ENCODE data around the gene CEP68. TPM values are rescaled to one million over a fixed set of nuclear protein-coding genes. Genes with fewer than 3 reads are reported as not detected.

CEP68 gene
- total RNA-seq, 1 experiment from 2014 or later, result 14.1 TPM

DNA sequence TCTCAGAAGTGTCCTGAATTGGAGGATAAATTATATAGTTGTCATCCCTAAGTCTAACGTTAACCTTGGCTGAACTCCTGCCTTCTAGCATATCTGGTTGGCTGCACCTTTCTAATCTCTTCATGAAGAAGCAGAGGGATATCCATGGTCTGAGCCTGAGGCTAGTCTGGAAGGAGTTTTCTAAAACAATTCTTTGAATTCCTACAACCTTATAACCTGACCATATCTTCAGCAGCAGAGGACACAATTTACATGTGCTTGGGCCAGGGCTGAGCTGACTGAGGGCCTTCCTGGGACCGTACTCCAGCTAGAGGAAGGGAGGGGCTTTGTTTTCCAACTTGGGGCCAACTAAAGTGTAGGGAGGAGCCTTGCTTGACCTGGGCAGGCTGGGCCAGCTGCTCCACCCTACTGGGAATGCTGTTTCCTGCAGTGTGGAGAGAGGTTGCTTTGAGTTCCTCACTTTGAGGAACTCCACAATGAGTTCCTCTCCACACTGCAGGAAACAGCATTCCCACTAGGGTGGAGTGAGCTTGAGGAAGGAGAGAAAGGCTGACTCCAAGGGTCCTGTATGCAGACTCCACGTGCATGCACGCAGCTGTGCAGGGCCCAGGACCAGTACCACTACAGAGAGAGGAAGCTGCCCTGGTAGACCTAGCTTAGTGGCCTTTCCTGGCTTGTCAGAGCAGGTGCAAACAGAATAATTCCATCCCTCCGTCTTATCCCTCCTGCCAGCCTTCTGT, 19.6 kb downstream of the CEP68 start:
- H3K9me3 ChIP-seq (replicated peaks), result no peaks in the 10 kb centered on the region
- no peak for DNase-seq
- no peak overlapping the region for H3K27ac ChIP-seq
- no peaks in the 10 kb centered on the region for H3K27me3 ChIP-seq
- no peaks in the 10 kb centered on the region for H3K4me1 ChIP-seq
- peaks cover 40% of the 10 kb centered on the region for H3K36me3 ChIP-seq
- H3K4me3 ChIP-seq, result no peak overlapping the region

DNA sequence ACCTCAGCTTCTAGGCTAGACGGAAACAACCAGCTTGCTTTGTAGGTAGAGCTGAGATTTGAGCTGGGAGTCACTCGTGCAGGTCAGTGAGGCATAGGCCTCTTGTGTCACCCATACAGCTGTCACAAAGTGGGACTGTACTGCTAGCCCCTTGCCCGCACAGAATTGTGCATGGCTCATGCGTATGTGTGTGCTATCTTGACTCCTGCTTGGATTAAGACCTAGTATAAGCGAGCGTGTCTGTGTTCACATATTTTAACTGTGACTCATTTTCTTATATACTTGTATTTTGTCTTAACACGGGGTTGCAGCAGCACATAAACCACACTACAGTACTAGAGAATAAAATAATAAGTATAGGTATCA, 20.1 kb downstream of the CEP68 start:
- Histone ChIP-seq H3K4me3 (no peak overlapping the region), H3K27ac (no peak overlapping the region), H3K27me3 (no peaks in the 10 kb centered on the region), H3K36me3 (peaks cover 36% of the 10 kb centered on the region), H3K9me3 (replicated peaks) (no peaks in the 10 kb centered on the region), H3K4me1 (no peaks in the 10 kb centered on the region)
- DNase-seq, result no peak

DNA sequence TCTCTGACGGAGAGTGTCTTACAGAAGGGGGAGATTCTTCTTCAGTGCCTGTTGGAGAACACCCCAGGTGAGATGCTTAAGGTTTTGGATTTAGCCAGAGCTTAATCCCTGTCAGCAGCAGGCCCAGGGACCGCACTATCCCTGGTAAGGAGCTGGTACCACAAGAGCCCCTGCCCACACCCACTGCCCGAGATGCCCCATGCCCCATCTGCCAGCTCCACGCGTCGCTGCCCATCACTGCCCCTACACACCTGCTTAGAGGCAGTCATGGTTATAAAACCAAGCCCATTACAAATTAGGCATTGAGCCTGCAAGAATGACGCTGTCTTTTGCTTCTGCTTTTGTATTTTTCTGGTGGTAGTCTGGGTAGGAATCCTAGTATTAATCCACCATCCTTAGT, 21.7 kb downstream of the CEP68 start:
- H3K27me3 ChIP-seq, result no peaks in the 10 kb centered on the region
- H3K9me3 ChIP-seq (replicated peaks), result no peaks in the 10 kb centered on the region
- no peaks in the 10 kb centered on the region for H3K4me1 ChIP-seq
- no peak for DNase-seq
- no peak overlapping the region for H3K4me3 ChIP-seq
- H3K36me3 ChIP-seq, result peaks cover 39% of the 10 kb centered on the region
- H3K27ac ChIP-seq, result no peak overlapping the region

GRCh38 chr2:65079017-65079416, 22.8 kb downstream of the CEP68 start:
- Histone ChIP-seq H3K36me3 (peaks cover 42% of the 10 kb centered on the region), H3K9me3 (replicated peaks) (no peaks in the 10 kb centered on the region), H3K4me3 (no peak overlapping the region), H3K27me3 (no peaks in the 10 kb centered on the region), H3K4me1 (no peaks in the 10 kb centered on the region), H3K27ac (no peak overlapping the region)
- no peak for DNase-seq

GRCh38 chr2:65081232-65081685, 25.0 kb downstream of the CEP68 start:
- Histone ChIP-seq H3K4me1 (no peaks in the 10 kb centered on the region), H3K27me3 (no peaks in the 10 kb centered on the region), H3K9me3 (replicated peaks) (no peaks in the 10 kb centered on the region), H3K4me3 (no peak overlapping the region), H3K27ac (no peak overlapping the region), H3K36me3 (peaks cover 54% of the 10 kb centered on the region)
- DNase-seq, result no peak

DNA sequence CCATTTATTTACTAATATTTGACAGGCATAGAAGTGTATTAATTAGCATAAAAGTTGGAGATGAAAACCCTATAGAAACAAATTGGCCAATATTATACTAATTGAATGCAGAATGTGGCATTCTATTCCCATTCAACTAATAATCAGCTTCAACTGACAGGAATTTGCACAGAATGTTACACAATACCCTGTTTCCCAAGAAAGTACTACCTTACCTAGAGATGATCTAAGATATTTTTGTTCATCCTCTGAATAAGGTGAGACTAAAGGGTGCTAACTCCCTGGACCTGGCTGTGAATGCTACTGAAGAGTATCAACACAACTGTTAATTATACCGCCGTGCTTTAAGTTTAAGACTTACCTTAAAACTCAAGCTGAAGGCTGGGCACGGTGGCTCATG, 28.9 kb downstream of the CEP68 start:
- DNase-seq, result no peak
- H3K27me3 ChIP-seq, result no peaks in the 10 kb centered on the region
- H3K4me3 ChIP-seq, result no peak overlapping the region
- H3K27ac ChIP-seq, result no peak overlapping the region
- H3K36me3 ChIP-seq, result peaks cover 73% of the 10 kb centered on the region
- no peaks in the 10 kb centered on the region for H3K4me1 ChIP-seq
- no peaks in the 10 kb centered on the region for H3K9me3 ChIP-seq (replicated peaks)

- H3K27ac ChIP-seq, result no peak overlapping the region
- no peaks in the 10 kb centered on the region for H3K4me1 ChIP-seq
- DNase-seq, result no peak
- no peaks in the 10 kb centered on the region for H3K27me3 ChIP-seq
- peaks cover 56% of the 10 kb centered on the region for H3K36me3 ChIP-seq
- H3K4me3 ChIP-seq, result no peak overlapping the region
- H3K9me3 ChIP-seq (replicated peaks), result no peaks in the 10 kb centered on the region
Measured at GRCh38 chr2:65092791-65093190, 36.6 kb downstream of the CEP68 start.

DNA sequence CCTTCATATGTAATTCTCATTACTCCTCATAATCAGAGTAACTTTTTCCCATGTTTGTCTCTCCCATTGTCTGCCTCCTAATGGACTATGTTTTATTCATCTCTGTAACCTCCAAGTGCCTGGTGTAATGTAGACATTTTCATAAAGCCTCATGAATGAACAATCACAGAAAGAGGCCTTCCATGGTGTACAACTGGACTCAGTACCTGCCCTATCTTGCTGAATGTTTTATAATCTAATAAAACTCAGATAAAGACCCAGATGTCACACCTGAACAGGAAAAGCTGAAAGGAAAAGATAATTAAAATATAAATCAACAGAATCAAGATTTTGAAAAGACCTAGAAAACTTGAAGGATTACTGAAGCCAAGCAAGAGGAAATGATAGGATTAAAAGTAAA, 37.0 kb downstream of the CEP68 start:
- H3K4me3 ChIP-seq, result no peak overlapping the region
- peaks cover 56% of the 10 kb centered on the region for H3K36me3 ChIP-seq
- H3K9me3 ChIP-seq (replicated peaks), result no peaks in the 10 kb centered on the region
- no peak for DNase-seq
- H3K27ac ChIP-seq, result no peak overlapping the region
- no peaks in the 10 kb centered on the region for H3K4me1 ChIP-seq
- H3K27me3 ChIP-seq, result no peaks in the 10 kb centered on the region

DNA sequence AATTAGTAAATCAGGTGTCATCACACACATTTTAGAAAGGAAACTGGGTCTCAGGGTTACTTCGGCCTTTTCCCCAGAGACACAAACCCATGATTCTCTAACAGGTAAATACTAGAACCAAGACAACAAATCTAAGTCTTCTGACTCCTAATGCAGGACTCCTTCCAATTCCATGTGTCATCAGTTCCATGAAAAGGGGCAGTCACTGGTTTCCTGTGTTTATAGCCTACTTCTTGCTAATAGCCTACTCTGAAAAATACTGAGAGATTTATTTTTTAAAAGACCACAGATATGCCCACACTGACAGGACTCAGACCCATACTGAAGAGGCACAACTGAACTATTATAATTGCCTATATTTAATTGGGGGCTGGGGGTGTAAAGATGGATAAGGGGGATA, 40.7 kb downstream of the CEP68 start:
- Histone ChIP-seq H3K4me3 (no peak overlapping the region), H3K27me3 (no peaks in the 10 kb centered on the region), H3K9me3 (replicated peaks) (no peaks in the 10 kb centered on the region), H3K27ac (no peak overlapping the region), H3K4me1 (no peaks in the 10 kb centered on the region), H3K36me3 (peaks cover 68% of the 10 kb centered on the region)
- no peak for DNase-seq

GRCh38 chr2:65097844-65098243, 41.6 kb downstream of the CEP68 start:
- no peak for DNase-seq
- Histone ChIP-seq H3K36me3 (peaks cover 69% of the 10 kb centered on the region), H3K9me3 (replicated peaks) (no peaks in the 10 kb centered on the region), H3K4me1 (no peaks in the 10 kb centered on the region), H3K27me3 (no peaks in the 10 kb centered on the region), H3K4me3 (no peak overlapping the region), H3K27ac (no peak overlapping the region)

GRCh38 chr2:65098741-65099140, 42.5 kb downstream of the CEP68 start:
- H3K27ac ChIP-seq, result no peak overlapping the region
- H3K27me3 ChIP-seq, result no peaks in the 10 kb centered on the region

GRCh38 chr2:65101071-65101470, 44.9 kb downstream of the CEP68 start:
- peaks cover 54% of the 10 kb centered on the region for H3K36me3 ChIP-seq
- H3K9me3 ChIP-seq (replicated peaks), result no peaks in the 10 kb centered on the region
- H3K4me1 ChIP-seq, result peaks cover 3% of the 10 kb centered on the region
- no peak overlapping the region for H3K4me3 ChIP-seq
- H3K27ac ChIP-seq, result no peak overlapping the region
- H3K27me3 ChIP-seq, result no peaks in the 10 kb centered on the region
- DNase-seq, result no peak

More at GRCh38 chr2:65098741-65099140, 42.5 kb downstream of the CEP68 start:
- Histone ChIP-seq H3K9me3 (replicated peaks) (no peaks in the 10 kb centered on the region), H3K4me3 (no peak overlapping the region), H3K4me1 (peaks cover 3% of the 10 kb centered on the region), H3K36me3 (peaks cover 71% of the 10 kb centered on the region)
- no peak for DNase-seq

- peaks cover 34% of the 10 kb centered on the region for H3K36me3 ChIP-seq
- H3K4me3 ChIP-seq, result no peak overlapping the region
- H3K9me3 ChIP-seq (replicated peaks), result no peaks in the 10 kb centered on the region
- no peaks in the 10 kb centered on the region for H3K27me3 ChIP-seq
- peak; percentile 54 to 57 for DNase-seq
- peaks cover 3% of the 10 kb centered on the region for H3K4me1 ChIP-seq
- no peak overlapping the region for H3K27ac ChIP-seq
Measured at GRCh38 chr2:65103013-65103715, 46.9 kb downstream of the CEP68 start.

GRCh38 chr2:65107530-65107929, 51.3 kb downstream of the CEP68 start:
- H3K36me3 ChIP-seq, result peaks cover 9% of the 10 kb centered on the region
- no peak for DNase-seq
- no peak overlapping the region for H3K27ac ChIP-seq
- no peak overlapping the region for H3K4me3 ChIP-seq
- H3K9me3 ChIP-seq (replicated peaks), result 0 out of 2 replicates have a peak, but pooled peaks cover 1% of the 10 kb centered on the region
- H3K27me3 ChIP-seq, result no peaks in the 10 kb centered on the region
- H3K4me1 ChIP-seq, result peaks cover 3% of the 10 kb centered on the region

DNA sequence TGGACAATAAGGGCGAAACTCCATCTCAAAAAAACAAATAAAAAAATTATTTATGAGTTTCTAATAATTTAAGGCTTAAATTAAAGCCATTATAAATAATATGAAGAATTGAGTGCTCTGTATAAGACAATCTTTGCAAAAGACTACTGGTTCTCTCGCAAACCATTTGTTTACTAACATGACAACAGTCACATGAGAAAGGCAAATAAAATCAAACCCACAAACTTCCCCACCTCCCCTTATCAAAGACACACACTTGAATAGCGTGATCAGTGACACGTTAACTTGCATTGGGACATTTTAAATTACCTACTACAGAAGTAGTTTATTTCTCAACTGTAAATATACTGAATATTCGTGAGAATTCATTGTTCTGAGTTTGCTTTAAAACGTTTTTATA, 52.6 kb downstream of the CEP68 start:
- no peak for DNase-seq
- H3K36me3 ChIP-seq, result peaks cover 5% of the 10 kb centered on the region
- no peaks in the 10 kb centered on the region for H3K27me3 ChIP-seq
- H3K4me3 ChIP-seq, result no peak overlapping the region
- no peaks in the 10 kb centered on the region for H3K4me1 ChIP-seq
- H3K27ac ChIP-seq, result no peak overlapping the region
- H3K9me3 ChIP-seq (replicated peaks), result 0 out of 2 replicates have a peak, but pooled peaks cover 3% of the 10 kb centered on the region

Data from SJCRH30 (cell line).